Smooth muscle cell (in vitro differentiated cells): Measurements from ENCODE around the gene HAPSTR1. TPM values are rescaled to one million over a fixed set of nuclear protein-coding genes. Genes with fewer than 3 reads are reported as not detected.
"Not testable (repeated sequence)": the region's sequence is repeated elsewhere in the genome, so short reads cannot be mapped to it uniquely, and the experiment has no call there.

Experiments
- DNase-seq: peaks from one replicate; lab custom pipeline; 2025; ENCODE audit not compliant: unreplicated experiment; lab: John Stamatoyannopoulos, UW
- H2AFZ ChIP-seq: fragments of 200-600 bp; sonication (generic); 2 replicates; pipeline ENCODE4 v1.6.0; 2016; ENCODE audit warnings: antibody characterized with exemption, low read depth, mild to moderate bottlenecking
- H3F3A ChIP-seq: fragments of 200-600 bp; sonication (generic); 2 replicates; pipeline ENCODE4 v1.6.0; 2017; ENCODE audit warnings: antibody characterized with exemption, low read depth
- H3K27ac ChIP-seq: fragments of 200-600 bp; sonication (generic); 2 replicates; pipeline ENCODE4 v1.5.1; 2016; ENCODE audit warnings: low read depth, mild to moderate bottlenecking
- H3K27me3 ChIP-seq: fragments of 200-600 bp; sonication (generic); 2 replicates; pipeline ENCODE4 v1.6.1; 2016; ENCODE audit warnings: low read depth, mild to moderate bottlenecking
- H3K36me3 ChIP-seq: fragments of 200-600 bp; sonication (generic); 2 replicates; pipeline ENCODE4 v1.5.1; 2016; ENCODE audit warnings: low read depth
- H3K4me1 ChIP-seq: fragments of 200-600 bp; sonication (generic); 2 replicates; pipeline ENCODE4 v1.5.1; 2016; ENCODE audit warnings: low read depth
- H3K4me2 ChIP-seq: fragments of 200-600 bp; sonication (generic); 2 replicates; pipeline ENCODE4 v1.6.0; 2016; ENCODE audit warnings: mild to moderate bottlenecking
- H3K4me3 ChIP-seq: fragments of 200-600 bp; sonication (generic); 2 replicates; pipeline ENCODE4 v1.5.1; 2016; ENCODE audit warnings: mild to moderate bottlenecking
- H3K79me2 ChIP-seq: fragments of 200-600 bp; sonication (generic); 2 replicates; pipeline ENCODE4 v1.6.0; 2016; ENCODE audit warnings: low read depth, mild to moderate bottlenecking
- H3K9ac ChIP-seq: fragments of 200-600 bp; sonication (generic); 2 replicates; pipeline ENCODE4 v1.6.0; 2016; ENCODE audit warnings: low read depth
- H3K9me3 ChIP-seq: fragments of 200-600 bp; sonication (generic); replicated peaks from 2 replicates; pipeline ENCODE4 v1.5.1; 2016; ENCODE audit warnings: low read depth
- H4K20me1 ChIP-seq: fragments of 200-600 bp; sonication (generic); 2 replicates; pipeline ENCODE4 v1.6.0; 2016; ENCODE audit warnings: low read depth
- CTCF ChIP-seq: fragments of 200-600 bp; sonication (generic); IDR thresholded peaks from 2 replicates; pipeline ENCODE4 v1.5.1; 2017; ENCODE audit warnings: borderline replicate concordance, mild to moderate bottlenecking, antibody characterized with exemption; ENCODE audit not compliant: insufficient read depth, poor library complexity, severe bottlenecking
- WGBS: methylation state at CpG from one replicate; pipeline ENCODE4 v1.1.7; 2016; ENCODE audit warnings: low lambda C conversion rate; 5-methylcytosine and 5-hydroxymethylcytosine counted together
- polyA plus RNA-seq: library from polyadenylated mRNA; unstranded; fragments of >200 nt; fragmentation: Nextera tagmentation; extraction: Ambion mirVana; gene quantifications from 2 replicates; pipeline ENCODE4 v1.2.1, GENCODE V29; 2016
- total RNA-seq: library from RNA; depleted of rRNA; stranded (reverse); fragments of >200 nt; gene quantifications from 2 replicates; pipeline ENCODE4 v1.2.3, GENCODE V29; 2014

The HAPSTR1 gene
- total RNA-seq (77.5 and 86.7 TPM in 2 replicates), polyA plus RNA-seq (26.7 and 29.1 TPM in 2 replicates)

GRCh38 chr16:9090960-9091866, at the start of gene HAPSTR1:
HAPSTR1 (plus strand) TSS chr16:9091644; CDS start chr16:9092045, 401 bp downstream.
- Histone ChIP-seq H3K79me2 (peaks cover 48% of the 10 kb centered on the region), H2AFZ (peak within 1 kb of the TSS; percentile 97), H3K4me1 (peaks cover 26% of the 10 kb centered on the region), H3K4me3 (peak within 1 kb of the TSS; percentile 98), H3K27ac (peak within 1 kb of the TSS; percentile 90), H3K4me2 (peak within 1 kb of the TSS; percentile 95), H3K9ac (peak within 1 kb of the TSS; percentile 96), H3K9me3 (no peaks in the 10 kb centered on the region), H3K36me3 (no peaks in the 10 kb centered on the region), H3F3A (peaks cover 6% of the 10 kb centered on the region), H4K20me1 (peaks cover 39% of the 10 kb centered on the region), H3K27me3 (no peaks in the 10 kb centered on the region)
- no peak for TF ChIP-seq CTCF
- under 1% methylated on average over 41 of the region's 79 CpGs for WGBS
- DNase-seq, result peak; percentile 100

GRCh38 chr16:9042533-9042932, 48.9 kb upstream of the HAPSTR1 start:
- H4K20me1 ChIP-seq, result no peaks in the 10 kb centered on the region
- peaks cover 3% of the 10 kb centered on the region for H3F3A ChIP-seq
- no peaks in the 10 kb centered on the region for H3K9me3 ChIP-seq
- H3K4me1 ChIP-seq, result peaks cover 3% of the 10 kb centered on the region
- peak overlapping the region; percentile 74 for H3K27ac ChIP-seq
- WGBS, result 85% methylated on average over 5 of the region's 5 CpGs
- no peak overlapping the region for H3K4me2 ChIP-seq
- H2AFZ ChIP-seq, result no peak overlapping the region
- H3K9ac ChIP-seq, result no peak overlapping the region
- H3K36me3 ChIP-seq, result no peaks in the 10 kb centered on the region
- H3K4me3 ChIP-seq, result no peak overlapping the region
- no peaks in the 10 kb centered on the region for H3K27me3 ChIP-seq
- no peaks in the 10 kb centered on the region for H3K79me2 ChIP-seq
- TF ChIP-seq CTCF, result no peak
- no peak for DNase-seq

- Histone ChIP-seq H3K27me3 (no peaks in the 10 kb centered on the region), H3K36me3 (no peaks in the 10 kb centered on the region), H2AFZ (no peak overlapping the region), H3K4me3 (no peak overlapping the region), H4K20me1 (no peaks in the 10 kb centered on the region), H3K9ac (no peak overlapping the region), H3K4me2 (peak overlapping the region; percentile 38), H3K4me1 (peaks cover 6% of the 10 kb centered on the region), H3K9me3 (no peaks in the 10 kb centered on the region), H3K27ac (peak overlapping the region; percentile 74), H3K79me2 (no peaks in the 10 kb centered on the region), H3F3A (peaks cover 7% of the 10 kb centered on the region)
- TF ChIP-seq CTCF, result no peak
- no peak for DNase-seq
- 43% methylated on average over 15 of the region's 15 CpGs for WGBS
Observed at GRCh38 chr16:9042964-9043680, 48.3 kb upstream of the HAPSTR1 start.

- peaks cover 19% of the 10 kb centered on the region for H3F3A ChIP-seq
- DNase-seq, H2AFZ ChIP-seq, H3K4me3 ChIP-seq, H3K9me3 ChIP-seq, H3K4me2 ChIP-seq, H3K79me2 ChIP-seq, H3K27me3 ChIP-seq, H3K9ac ChIP-seq, H3K27ac ChIP-seq, H4K20me1 ChIP-seq, H3K4me1 ChIP-seq, H3K36me3 ChIP-seq: not testable (repeated sequence)
- WGBS, result 56% methylated on average over 3 of the region's 3 CpGs
Observed at GRCh38 chr16:9045562-9045961, 45.9 kb upstream of the HAPSTR1 start.
